Jurkat, Clone E6-1 (cell line): Measurements from ENCODE around the gene ACIN1.

Experiments
- DNase-seq: peaks from one replicate; pipeline ENCODE4 v3.0.0-alpha.2; 2011; ENCODE audit warnings: low read depth, low spot score
- H3K4me3 ChIP-seq: 2 replicates; pipeline ENCODE4 v1.5.1; 2011; ENCODE audit warnings: mild to moderate bottlenecking, low read length, control low read depth, moderate library complexity

The ACIN1 gene

GRCh38 chr14:23090254-23090636 is 4.7 kb downstream of the ACIN1 start:
- H3K4me3 ChIP-seq: no peak overlapping the region
- DNase-seq: no peak

DNA sequence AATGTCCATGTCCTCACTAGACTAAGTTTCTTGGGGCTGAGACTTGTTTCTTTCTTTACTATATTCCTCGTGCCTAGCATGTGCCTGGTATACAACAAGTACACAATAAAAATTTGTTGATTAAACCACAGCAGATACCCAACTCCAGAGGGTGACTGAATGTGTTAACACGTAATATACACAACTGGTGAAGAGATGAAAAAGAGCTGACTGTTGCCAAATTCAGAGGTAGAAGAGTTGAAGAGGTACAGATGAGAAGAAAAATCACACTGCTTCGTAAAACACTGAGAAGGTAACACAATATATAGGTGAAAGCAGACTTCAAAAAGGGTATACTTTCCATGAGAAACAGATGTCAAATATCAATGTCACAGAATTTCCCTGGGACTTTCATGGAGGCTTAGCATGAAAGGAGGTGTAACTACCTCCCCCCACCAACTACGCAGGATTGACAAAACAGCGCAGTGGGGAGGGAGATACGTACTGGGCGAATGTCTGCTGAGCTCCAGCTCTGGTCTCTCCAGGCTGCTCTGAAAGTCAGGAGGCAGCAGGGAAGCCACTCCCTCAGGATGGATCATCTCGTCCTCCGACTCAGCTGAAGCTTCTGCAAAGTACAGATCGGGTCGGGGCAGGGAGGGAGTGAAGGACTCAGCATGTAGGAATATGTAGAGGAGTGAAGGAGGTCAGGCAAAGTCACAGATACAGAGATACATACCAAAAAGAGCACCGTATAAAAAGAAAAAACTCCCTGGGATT is 5.3 kb downstream of the ACIN1 start:
- DNase-seq: no peak
- no peak overlapping the region for H3K4me3 ChIP-seq

GRCh38 chr14:23086565-23086964 is 8.4 kb downstream of the ACIN1 start:
- H3K4me3 ChIP-seq: no peak overlapping the region
- DNase-seq: no peak

- no peak for DNase-seq
These were observed 9.5 kb downstream of the ACIN1 start for GRCh38 chr14:23085458-23085857.

GRCh38 chr14:23080474-23080873 is 14.5 kb downstream of the ACIN1 start:
- DNase-seq: no peak
- no peak overlapping the region for H3K4me3 ChIP-seq

More at GRCh38 chr14:23085458-23085857, 9.5 kb downstream of the ACIN1 start:
- no peak overlapping the region for H3K4me3 ChIP-seq

GRCh38 chr14:23079716-23080115 is 15.2 kb downstream of the ACIN1 start:
- no peak for DNase-seq
- H3K4me3 ChIP-seq: no peak overlapping the region

DNA sequence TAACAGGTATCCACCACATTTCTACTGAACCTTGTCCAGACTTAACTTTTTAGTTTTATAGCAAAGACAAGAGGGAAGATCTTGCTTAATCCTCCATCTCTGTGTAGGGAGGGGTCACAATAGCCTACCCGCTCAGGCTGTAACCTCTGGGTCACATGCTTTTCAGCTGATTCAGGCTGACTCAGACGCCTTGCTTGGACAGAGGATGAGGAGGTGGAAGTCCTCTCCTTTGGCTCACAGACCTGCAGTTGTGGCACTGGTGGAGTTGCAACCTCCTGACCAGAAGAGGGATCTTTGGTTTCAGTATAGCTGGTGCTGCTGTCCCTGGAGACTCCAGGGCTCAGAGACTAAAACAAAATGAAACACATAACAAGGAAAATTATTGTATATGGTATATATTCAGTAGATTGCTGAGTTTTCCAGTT is 16.2 kb downstream of the ACIN1 start:
- no peak overlapping the region for H3K4me3 ChIP-seq
- no peak for DNase-seq

DNA sequence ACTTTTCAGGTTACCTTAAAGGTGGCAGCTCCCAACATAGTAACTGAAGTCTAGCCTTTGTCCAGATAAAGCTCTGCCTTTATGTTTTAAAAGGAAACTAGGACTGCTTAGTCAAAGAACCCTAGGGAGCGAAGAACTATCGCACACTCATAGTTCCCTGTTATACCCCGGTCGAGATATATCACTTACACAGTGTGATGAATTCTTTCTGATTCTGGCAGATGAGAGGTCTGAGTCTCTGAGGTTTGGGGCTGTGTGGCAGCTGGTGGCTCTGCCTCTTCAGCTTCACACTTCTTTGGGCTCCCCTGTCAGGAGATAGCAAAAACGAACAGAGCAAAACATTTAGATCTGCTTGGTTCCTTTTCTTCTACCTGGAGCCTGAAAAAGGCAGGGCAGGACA is 17.0 kb downstream of the ACIN1 start:
- no peak for DNase-seq
- H3K4me3 ChIP-seq: no peak overlapping the region

DNA sequence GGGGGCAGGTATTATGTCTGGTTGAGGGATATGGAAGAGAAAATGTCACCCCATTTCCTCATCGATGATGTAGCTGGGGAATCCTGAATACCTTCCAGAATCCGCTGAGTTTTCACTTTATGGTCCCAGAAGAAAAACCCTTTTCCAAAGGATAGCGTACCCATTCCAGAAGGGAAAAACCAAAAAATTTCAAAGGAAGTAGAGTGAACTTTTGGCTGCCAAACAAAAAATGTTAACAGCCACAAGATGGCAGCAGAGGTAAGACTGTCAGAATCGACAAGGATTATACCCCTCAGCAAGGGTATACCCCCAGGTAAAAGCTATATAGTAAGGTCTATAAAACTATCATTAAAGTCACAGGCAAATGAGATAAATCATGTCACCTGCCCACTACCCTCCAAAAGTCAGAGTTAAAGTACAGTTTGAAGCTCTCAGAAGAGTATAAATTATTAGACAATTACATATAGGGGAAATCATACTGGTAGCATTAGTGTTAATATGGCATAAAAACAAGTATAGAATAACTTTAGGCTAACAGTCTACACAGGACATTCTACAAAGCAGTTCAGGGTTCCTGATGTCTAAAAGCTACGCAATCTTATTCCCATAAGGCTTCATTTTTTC is 18.0 kb downstream of the ACIN1 start:
- H3K4me3 ChIP-seq: no peak overlapping the region
- DNase-seq: no peak

DNA sequence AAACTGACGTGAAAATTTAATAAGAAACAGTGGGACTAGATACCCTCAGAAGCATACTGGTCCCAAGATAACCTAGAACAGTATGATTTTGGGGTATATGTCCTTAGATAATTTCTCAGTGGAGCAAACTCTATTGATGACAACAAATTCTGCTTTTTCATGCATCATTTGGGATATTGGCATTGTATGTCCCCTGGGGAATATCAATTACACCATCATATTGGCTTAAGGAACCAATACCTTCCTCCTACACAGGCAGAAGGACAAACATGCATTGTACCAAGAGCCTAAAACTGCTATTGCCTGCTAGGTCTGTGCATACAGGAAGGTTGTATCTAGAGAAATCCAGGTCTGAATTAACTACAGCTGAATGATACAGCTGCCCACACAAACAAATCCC is 20.0 kb downstream of the ACIN1 start:
- no peak overlapping the region for H3K4me3 ChIP-seq
- no peak for DNase-seq

- H3K4me3 ChIP-seq: peak overlapping the region; percentile 96
- no peak for DNase-seq
These were observed 22.9 kb downstream of the ACIN1 start for GRCh38 chr14:23071921-23072539.

DNA sequence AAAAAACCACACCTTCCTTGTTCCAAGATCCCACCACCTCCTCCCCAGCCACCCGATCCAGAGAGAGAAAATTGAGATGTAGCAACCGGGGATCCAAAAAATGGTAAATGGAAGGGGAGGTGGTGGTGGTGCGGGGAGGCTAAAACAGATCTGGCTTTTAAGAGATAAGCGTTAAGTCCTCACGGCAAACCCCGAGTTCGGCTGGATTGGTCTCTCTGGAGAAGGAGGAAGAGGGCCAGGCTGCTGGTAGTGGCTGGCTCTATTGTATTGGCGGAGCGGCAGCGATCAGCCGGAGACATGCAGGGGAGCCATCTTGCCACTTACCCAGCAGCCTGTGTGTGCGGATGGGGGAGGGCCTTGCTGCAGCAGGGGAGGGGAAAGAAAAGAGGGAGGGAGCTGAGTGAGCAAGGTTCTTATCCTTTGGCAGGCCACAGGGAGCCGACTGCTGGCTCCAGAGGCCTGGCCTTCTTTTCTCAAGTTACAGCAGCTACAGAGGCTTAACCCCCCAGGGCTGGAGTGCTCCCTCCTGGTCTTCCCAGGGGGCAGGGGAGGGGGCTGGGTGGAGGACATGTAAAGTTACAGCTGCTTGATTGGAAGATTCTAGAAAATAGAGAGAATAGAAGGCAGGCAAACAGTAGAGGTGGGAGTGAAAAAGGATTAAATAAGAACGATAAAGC is 23.6 kb downstream of the ACIN1 start:
- peak overlapping the region; percentile 96 for H3K4me3 ChIP-seq
- DNase-seq: peak; percentile 91

DNA sequence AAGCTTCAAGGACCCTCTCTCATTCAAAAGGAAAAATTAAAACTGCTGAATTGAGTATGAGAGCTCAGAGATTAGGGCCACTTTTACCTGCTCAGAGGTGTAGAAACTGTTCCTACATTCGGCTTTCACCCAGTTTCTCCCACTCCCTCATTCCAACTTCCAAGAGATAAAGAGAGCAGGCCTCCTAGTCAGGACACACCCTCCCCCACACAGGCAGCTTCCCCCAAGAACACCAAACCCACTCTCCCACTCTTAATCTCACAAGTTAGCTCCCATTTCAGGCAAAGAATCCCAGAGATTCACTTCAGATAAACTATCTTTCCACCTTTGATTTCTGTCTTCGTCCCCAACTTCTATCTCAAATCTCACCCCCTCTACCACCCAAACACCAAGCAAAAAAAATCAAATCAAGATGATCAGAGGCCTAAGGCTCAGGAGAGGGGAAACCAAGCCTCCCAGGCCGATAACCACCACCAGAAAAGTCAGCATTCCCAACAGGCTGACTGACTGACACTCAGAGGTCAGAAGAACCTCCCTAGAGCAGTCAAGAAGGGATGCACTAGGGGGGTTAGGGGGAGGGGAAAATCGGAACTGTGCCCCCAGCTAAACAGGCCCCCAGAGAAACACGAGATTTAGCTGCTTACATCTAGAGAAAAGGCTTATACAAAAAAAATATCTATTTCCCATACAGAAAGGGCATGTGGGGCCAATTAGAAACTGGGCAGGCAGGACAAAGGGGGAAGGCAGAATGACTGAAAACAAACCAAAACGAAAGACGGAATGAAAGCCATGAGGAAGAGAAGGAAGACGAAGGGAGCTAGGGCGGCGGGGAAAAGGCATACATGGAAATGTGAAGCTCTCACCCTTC is 24.4 kb downstream of the ACIN1 start:
- peak overlapping the region; percentile 96 for H3K4me3 ChIP-seq
- DNase-seq: no peak

DNA sequence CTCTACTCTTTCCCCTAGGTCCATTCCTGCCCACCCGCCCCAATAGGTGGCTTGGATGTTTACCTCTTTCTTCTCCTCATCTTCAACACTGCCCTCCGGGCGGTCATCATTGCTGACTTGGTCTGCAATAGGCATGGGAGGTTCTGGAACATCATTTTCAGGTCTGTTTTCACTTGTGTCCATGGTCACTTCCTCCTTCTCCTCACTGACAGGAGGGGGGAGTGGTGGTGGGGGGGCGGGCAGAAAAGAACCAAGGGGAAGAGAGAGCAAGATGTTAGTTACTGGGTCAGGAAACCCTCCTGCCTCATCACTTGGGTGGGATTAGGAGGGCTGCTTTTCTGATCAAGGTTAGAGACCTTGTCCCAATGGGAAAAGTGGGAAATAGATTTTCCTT is 25.5 kb downstream of the ACIN1 start:
- no peak for DNase-seq
- no peak overlapping the region for H3K4me3 ChIP-seq

GRCh38 chr14:23068789-23069412 is 26.0 kb downstream of the ACIN1 start:
- peak; percentile 87 for DNase-seq
- H3K4me3 ChIP-seq: no peak overlapping the region

DNA sequence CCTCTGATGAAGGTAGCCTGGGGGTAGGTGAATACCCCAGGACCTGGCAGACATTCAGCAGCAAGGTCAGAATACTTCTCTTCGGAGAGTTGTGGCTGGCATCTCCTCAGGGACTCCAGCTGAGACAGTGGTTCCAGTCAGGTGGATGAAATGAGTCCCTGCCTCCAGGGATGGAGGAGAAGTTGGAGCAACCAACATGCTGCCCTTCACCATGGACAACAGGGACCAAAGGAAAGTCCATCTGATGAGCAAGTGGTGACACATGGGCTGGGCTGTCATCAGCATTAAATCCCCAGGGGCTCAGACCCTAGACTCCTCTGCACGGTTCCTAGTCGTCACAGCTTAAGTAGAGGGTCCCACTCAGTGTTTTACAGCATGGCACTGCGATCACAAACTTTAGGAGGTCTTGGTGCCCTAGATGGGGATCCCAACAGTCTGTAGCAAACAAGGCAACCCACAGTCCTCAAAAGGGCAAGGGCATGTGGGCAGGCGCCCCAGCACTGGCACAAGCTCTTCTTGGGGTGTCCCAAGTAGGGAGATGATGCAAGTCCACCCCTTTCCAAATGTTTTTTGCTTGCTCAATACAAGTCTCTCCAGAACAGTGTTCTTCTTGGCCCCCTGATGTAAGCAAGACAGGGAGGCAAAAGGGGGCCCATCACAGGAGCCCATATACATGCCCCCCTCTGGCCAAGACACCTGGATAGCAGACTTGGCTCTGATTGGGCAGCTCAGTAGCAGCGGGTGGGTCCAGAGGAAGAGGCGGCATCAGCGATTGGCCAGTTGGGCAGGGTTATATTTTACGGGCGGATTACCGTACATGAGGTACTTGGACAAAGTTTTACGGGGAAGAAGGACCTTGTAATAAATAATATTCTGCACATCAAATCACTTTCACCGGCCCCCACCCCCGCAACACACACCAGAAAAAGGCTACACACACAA is 26.8 kb downstream of the ACIN1 start:
- H3K4me3 ChIP-seq: no peak overlapping the region
- DNase-seq: no peak

GRCh38 chr14:23066855-23067744 is 27.8 kb downstream of the ACIN1 start:
- no peak for DNase-seq
- no peak overlapping the region for H3K4me3 ChIP-seq
